Activated gamma-delta T cell treated with anti-CD3 and anti-CD28 coated beads, Interleukin-2, amount 50 U/mL, for 16 hours (primary cell): Measurements from ENCODE around the gene ACADL.
"Not testable (repeated sequence)": the region's sequence is repeated elsewhere in the genome, so short reads cannot be mapped to it uniquely, and the experiment has no call there.

Experiments used
- DNase-seq: peaks from one replicate; pipeline ENCODE4 v3.0.0-alpha.2; 2020; ENCODE audit warnings: low read depth

The ACADL gene

DNA sequence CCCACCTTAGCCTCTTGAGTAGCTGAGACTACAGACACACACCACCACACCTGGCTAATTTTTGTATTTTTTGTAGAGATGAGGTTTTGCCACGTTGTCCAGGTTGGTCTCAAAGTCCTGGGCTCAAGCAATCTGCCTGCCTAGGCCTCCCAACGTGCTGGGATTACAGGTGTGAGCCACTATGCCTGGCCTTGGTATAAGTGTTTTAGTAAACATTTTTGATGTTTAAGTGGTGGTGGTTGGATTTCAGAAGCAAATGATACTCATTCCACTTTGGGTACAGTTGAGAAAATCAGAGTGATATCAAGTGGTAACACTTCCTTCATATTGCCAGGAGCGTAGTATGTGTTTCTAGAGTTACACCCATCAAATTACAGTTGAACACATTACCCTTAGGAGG lies 25.4 kb downstream of the ACADL start:
- no peak for DNase-seq

DNA sequence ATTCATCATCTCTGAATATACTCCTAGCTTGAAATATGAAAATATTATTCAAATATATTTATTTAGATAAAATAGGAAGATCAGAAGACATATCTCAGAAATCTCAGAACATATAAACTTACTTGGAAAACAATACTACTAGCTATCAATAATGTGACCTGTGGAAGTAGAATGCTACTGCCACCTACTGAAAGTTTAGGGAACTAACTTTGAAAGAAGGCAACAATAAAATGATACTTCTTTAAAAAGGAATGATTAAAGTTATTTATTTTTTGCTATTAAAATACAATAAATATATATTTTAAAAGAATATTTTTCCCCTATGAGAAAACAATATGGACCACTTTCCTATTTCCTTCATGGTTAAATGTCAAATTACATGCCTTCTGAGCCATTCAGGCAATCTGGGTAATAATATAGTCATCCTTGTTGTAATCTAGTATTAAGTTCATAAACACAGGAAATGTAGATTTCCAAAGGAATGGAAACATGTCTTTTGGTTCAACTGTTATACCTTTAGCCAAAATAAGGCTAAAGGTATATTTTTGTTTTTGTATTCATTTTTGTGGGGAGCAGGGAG lies 26.0 kb downstream of the ACADL start:
- no peak for DNase-seq

DNA sequence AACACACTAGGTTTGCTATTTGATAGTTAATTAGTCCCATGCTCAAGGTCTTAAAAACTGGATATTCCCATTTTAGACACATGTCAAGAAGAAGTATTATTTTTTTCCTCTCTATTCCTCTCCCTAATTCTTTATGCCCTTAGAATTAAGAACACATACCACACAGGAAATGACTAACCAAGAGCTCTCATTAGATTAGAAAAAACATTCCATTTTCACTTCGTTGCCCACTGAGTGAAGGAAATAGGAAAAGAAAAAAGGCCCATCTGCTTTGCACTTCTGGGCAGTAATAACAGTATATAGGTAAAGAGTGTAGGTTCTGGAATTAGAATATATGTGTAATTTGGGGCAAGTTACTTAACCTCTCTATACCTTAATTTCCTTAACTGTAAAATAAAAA lies 26.9 kb downstream of the ACADL start:
- DNase-seq, result no peak

GRCh38 chr2:210197720-210198119 lies 27.5 kb downstream of the ACADL start:
- no peak for DNase-seq

GRCh38 chr2:210195101-210195852 lies 30.0 kb downstream of the ACADL start:
- no peak for DNase-seq

DNA sequence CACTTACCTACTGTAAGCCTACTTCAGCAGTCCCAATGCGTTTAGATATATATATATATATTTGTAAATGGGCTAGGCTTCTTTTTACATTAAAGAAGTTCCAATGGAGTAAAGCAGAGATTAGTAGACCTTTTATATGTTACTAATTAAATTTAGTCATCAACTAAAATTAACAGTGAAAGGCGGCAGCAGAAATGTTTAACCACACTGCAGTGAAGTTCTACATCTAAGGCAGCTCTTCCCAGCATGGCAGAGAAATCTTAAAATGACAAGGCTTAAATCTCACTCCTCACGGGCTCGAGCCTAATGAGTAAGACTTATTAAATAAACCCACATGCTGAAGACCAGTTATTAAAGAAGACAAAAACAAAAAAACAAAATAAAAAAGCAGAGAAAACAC lies 34.9 kb downstream of the ACADL start:
- DNase-seq, result no peak

- no peak for DNase-seq
Measured at GRCh38 chr2:210189452-210190138, 35.7 kb downstream of the ACADL start.

- no peak for DNase-seq
Measured at GRCh38 chr2:210188755-210189154, 36.5 kb downstream of the ACADL start.

DNA sequence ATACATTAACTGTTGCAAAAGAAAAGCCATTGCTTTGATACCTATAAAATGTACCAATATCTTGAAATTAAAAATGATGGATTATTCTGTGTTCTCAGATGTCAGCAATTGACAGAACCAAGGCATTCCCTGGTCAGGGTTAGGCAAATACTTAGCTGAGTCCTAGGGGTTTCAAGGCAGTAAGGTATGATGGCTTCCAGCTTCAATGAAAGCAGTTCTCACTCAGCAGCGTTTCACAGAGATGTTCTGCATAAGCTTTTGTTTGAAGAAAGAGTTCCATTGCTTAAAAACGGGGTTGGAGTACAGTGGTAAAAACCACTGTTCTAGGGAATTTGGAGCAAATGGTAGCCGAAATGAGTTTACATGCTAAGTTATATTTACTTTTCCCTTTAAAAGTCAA lies 37.1 kb downstream of the ACADL start:
- DNase-seq, result no peak

GRCh38 chr2:210183936-210184335 lies 41.3 kb downstream of the ACADL start:
- not testable (repeated sequence) for DNase-seq

- DNase-seq, result not testable (repeated sequence)
Measured at GRCh38 chr2:210181606-210182088, 43.6 kb downstream of the ACADL start.

DNA sequence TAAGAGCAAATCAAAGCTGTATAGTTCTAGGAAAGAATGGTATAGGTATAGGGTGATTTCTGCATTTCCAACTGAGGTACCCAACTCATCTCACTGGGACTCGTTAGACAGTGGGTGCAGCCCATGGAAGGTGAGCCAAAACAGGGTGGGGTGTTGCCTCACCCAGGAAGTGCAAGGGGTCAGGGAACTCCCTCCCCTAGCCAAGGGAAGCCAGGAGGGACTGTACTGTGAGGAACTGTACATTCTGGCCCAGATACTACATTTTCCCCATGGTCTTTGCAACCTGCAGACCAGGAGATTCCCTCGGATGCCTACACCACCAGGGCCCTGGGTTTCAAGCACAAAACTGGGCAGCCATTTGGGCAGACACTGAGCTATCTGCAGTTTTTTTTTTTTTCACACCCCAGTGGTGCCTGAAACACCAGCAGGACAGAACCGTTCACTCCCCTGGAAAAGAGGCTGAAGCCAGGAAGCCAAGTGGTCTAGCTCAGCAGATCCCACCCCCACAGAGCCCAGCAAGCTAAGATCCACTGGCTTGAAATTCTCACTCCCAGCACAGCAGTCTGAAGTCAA lies 44.1 kb downstream of the ACADL start:
- DNase-seq, result not testable (repeated sequence)

DNA sequence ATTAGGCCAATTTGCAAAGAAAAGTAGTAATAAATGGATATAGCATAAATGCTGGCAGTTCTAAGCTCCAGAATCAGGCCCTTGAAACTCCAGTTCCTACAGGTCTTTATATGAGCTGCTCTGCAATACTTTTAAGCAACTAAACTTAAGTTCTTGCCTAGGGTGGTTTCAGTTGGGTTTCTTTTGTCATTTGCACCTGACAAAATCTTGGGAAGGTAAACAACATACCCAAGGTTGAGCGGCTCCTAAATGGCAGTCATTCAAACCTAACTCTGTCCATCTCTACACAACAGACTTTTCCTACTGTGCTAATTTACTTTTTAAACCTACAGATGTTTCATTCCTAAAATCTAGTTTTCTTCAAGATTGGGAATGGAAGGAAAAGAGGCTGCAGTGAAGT lies 44.8 kb downstream of the ACADL start:
- no peak for DNase-seq

DNA sequence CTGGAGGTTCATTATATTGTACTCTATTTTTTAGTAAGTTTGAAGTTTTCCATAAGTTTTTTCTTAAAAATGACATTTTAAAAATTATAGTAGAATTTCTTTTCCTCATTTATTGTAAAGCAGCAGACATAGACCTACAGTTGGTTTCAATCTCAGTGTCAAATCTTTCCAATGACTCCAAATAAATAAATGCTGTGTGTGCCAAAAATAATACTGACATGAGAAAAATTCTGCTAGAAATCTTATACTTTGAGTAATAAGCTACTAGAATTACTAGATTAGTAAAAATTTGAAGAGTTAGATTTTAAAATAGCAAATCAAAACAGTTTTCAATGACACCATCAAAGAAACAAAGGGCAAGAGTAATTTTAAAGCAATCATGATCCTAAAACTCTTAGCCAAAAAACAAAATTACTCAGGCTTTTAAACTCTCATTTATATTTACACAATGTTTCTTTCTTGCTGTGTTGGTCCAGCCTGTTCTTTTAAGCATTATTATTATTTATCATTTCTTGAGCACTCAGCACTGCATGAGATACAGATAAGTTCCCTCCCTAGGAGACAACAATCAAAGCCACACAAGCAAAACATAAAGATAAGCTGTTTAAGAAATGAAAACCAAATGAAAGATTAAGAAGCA lies 45.8 kb downstream of the ACADL start:
- no peak for DNase-seq

GRCh38 chr2:210177769-210178168 lies 47.5 kb downstream of the ACADL start:
- no peak for DNase-seq

DNA sequence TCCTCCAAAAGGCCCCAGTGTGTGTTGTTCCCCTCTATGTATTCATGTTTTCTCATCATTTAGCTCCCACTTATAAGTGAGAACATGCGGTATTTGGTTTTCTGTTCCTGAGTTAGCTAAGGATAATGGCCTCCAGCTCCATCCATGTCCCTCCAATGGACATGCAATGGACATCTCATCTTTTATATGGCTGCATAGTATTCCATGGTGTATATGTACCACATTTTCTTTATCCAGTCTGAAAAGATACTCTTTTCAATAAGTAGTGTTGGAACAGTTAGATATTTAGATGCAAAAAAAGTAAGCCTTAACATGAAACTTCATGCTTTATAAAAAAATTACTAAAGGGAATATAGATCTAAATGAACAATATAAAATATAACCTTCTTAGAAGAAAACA lies 48.1 kb downstream of the ACADL start:
- not testable (repeated sequence) for DNase-seq

GRCh38 chr2:210174086-210174485 lies 51.2 kb downstream of the ACADL start:
- no peak for DNase-seq

- no peak for DNase-seq
Measured at GRCh38 chr2:210172219-210172575, 53.0 kb downstream of the ACADL start.

GRCh38 chr2:210171309-210172218 lies 53.7 kb downstream of the ACADL start, which contains the start of gene KANSL1L:
TSS of gene KANSL1L (minus strand) at chr2:210171409. CDS start at chr2:210154582, 16,827 bp downstream.
- peak; percentile 94 for DNase-seq

DNA sequence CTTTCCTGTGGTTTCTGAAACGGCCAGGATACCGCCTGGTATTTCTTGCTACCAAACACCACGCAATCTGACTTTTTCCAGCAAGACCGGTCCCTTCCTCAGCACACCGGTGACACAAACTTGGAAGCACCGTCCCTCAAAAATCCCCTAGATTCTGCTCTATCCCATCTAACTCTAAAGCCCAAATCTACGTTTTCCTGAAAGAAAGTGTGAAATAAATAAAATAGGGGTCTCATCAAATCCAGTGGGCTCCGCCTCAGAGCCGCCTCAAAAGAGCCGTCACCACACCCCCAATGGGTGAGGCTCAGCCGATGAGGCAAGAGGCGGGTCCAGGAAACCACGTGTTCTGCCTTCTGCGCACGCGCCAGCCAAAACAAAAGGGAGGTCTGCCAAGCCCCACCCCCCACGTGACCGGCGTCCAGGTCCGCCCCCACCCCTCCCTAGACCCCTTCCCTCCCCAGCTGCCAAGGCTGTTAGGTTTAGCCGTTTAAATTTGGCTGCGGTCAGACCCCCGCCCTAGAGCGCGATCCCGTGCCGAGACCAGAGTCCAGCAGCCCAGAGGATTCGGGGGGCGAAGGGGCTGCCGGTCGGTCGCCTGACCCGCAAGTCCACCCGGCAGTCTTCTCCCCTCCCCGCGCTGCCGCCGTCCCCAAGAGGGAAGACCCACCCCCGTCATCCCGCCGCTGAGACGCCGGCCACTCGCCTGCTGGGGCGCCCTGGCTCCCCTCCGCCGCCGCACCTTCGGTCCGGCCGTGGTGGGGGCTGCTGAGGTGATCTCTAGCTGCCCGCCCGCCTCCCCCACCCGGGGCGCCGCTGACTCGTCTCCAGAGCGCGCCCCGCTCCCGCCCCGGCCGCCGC lies 54.6 kb downstream of the ACADL start:
- peak; percentile 96 for DNase-seq

GRCh38 chr2:210170196-210170445 lies 55.1 kb downstream of the ACADL start:
- no peak for DNase-seq
